PC-9 (cell line): ENCODE data around the gene CBFA2T3. TPM values are rescaled to one million over a fixed set of nuclear protein-coding genes. Genes with fewer than 3 reads are reported as not detected.

Experiments used
- BruUV-seq: library from RNA; stranded (reverse); fragments of 400-500 nt; replicated peaks from 2 replicates; lab custom pipeline; 2021; lab: Mats Ljungman, UMichigan
- CTCF ChIA-PET: fragments of 300-600 bp; sonication (Branson Sonifier 250); formaldehyde crosslinking; loops from one replicate; lab custom pipeline; 2022; ENCODE audit warnings: antibody characterized with exemption; lab: Charles Lee
- POLR2A ChIA-PET: fragments of 300-600 bp; sonication (Branson Sonifier 250); formaldehyde crosslinking; loops from one replicate; lab custom pipeline; 2022; ENCODE audit warnings: antibody characterized with exemption; ENCODE audit not compliant: unreplicated experiment; lab: Charles Lee
- DNase-seq, 2 experiments: peaks; one replicate each; pipeline versions ENCODE4 v3.0.0 to v3.0.0-alpha.2; 2015 to 2022; ENCODE audit warnings: mixed read lengths in 1 of 2
- H2AFZ ChIP-seq: fragments of 200-600 bp; sonication (generic); 2 replicates; pipeline ENCODE4 v1.8.1; 2017; ENCODE audit warnings: antibody characterized with exemption
- H3F3A ChIP-seq: fragments of 200-600 bp; sonication (generic); 2 replicates; pipeline ENCODE4 v1.8.1; 2017; ENCODE audit warnings: antibody characterized with exemption, mild to moderate bottlenecking, low read depth; ENCODE audit not compliant: insufficient read depth
- H3K27ac ChIP-seq: fragments of 200-600 bp; sonication (generic); 2 replicates; pipeline ENCODE4 v1.6.1; 2016; ENCODE audit warnings: mixed run types
- H3K27me3 ChIP-seq: fragments of 200-600 bp; sonication (generic); 2 replicates; pipeline ENCODE4 v1.6.1; 2016; ENCODE audit warnings: low read depth, mixed run types; ENCODE audit not compliant: insufficient read depth
- H3K36me3 ChIP-seq: fragments of 200-600 bp; sonication (generic); 2 replicates; pipeline ENCODE4 v1.6.1; 2016; ENCODE audit warnings: low read depth, mixed run types
- H3K4me1 ChIP-seq: fragments of 200-600 bp; sonication (generic); replicated peaks from 2 replicates; pipeline ENCODE4 v1.6.1; 2016; ENCODE audit warnings: mixed run types; ENCODE audit not compliant: insufficient read depth
- H3K4me2 ChIP-seq: fragments of 200-600 bp; sonication (generic); 2 replicates; pipeline ENCODE4 v1.6.1; 2017; ENCODE audit warnings: mixed run types
- H3K4me3 ChIP-seq: fragments of 200-600 bp; sonication (generic); 2 replicates; pipeline ENCODE4 v1.6.1; 2016; ENCODE audit warnings: mixed run types
- H3K79me2 ChIP-seq: fragments of 200-600 bp; sonication (generic); 2 replicates; pipeline ENCODE4 v1.6.1; 2017; ENCODE audit warnings: low read depth, mixed run types
- H3K9me2 ChIP-seq: fragments of 200-600 bp; sonication (generic); 2 replicates; pipeline ENCODE4 v1.8.1; 2017; ENCODE audit warnings: mild to moderate bottlenecking; ENCODE audit not compliant: insufficient read depth
- H3K9me3 ChIP-seq: fragments of 200-600 bp; sonication (generic); 2 replicates; pipeline ENCODE4 v1.8.1; 2016; ENCODE audit warnings: low read depth; ENCODE audit not compliant: insufficient read depth
- H4K20me1 ChIP-seq: fragments of 200-600 bp; sonication (generic); 2 replicates; pipeline ENCODE4 v1.8.1; 2017; ENCODE audit not compliant: insufficient read depth
- CTCF ChIP-seq: fragments of 200-600 bp; sonication (generic); conservative IDR thresholded peaks from 2 replicates; pipeline ENCODE4 v1.6.1; 2017; ENCODE audit warnings: mixed run types, antibody characterized with exemption, mild to moderate bottlenecking, moderate library complexity
- EZH2 ChIP-seq: fragments of 200-600 bp; sonication (generic); IDR thresholded peaks from 2 replicates; pipeline ENCODE4 v1.8.0; 2017; ENCODE audit warnings: antibody characterized with exemption, low read depth
- intact Hi-C: fragments of 100-400 bp; cut with micrococcal nuclease; formaldehyde crosslinking; loops from one replicate; pipeline ENCODE4 v1.10.0; 2022; ENCODE audit not compliant: unreplicated experiment
- total RNA-seq: library from RNA; stranded (reverse); gene quantifications from 2 replicates; pipeline ENCODE4 v1.2.3, GENCODE V29; 2021

Gene CBFA2T3
- total RNA-seq, 1 experiment from 2014 or later, result 1.0 TPM

DNA sequence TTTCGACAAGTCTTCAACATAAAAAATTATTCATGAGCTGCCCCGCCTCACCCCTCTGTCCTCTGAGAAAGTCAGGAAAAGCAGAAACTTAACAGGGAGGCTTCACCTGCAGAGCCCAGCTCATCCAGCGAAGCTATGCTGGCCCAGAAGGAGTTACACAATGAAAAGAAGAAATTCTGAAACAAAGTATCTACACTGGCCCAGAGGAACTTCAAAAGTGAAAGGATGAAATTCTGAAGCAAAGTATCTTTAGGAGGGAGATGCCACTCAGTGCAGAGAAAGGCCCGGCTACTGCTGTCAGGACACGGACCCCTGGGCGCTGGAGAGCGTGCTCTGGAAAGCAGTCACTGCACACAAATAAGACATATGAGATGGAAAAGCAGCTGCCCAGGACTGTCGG, 121.8 kb downstream of the CBFA2T3 start:
- no peaks in the 10 kb centered on the region for H3K9me3 ChIP-seq
- 0 out of 2 replicates have a peak, but pooled peaks cover 7% of the 10 kb centered on the region for H3K79me2 ChIP-seq
- no peaks in the 10 kb centered on the region for H3K36me3 ChIP-seq
- H3F3A ChIP-seq, result no peaks in the 10 kb centered on the region
- TF ChIP-seq CTCF (no peak), EZH2 (no peak)
- BruUV-seq, result no TSS peak
- ChIA-PET CTCF (interaction anchor here (0.6 kb wide), 1 partner anchor 118 kb away, joined by 3 read pairs; no protein-coding TSS in a partner anchor), POLR2A (no interaction called here)
- intact Hi-C loops, result loop anchor here (10.0 kb wide), 1 partner anchor 70 kb away; no protein-coding TSS in a partner anchor
- H2AFZ ChIP-seq, result no peak overlapping the region
- H3K4me1 ChIP-seq, result peaks cover 5% of the 10 kb centered on the region
- no peaks in the 10 kb centered on the region for H3K9me2 ChIP-seq
- H3K27ac ChIP-seq, result no peak overlapping the region
- no peaks in the 10 kb centered on the region for H3K27me3 ChIP-seq
- no peaks in the 10 kb centered on the region for H4K20me1 ChIP-seq
- DNase-seq, result no peak
- H3K4me2 ChIP-seq, result no peak overlapping the region
- no peak overlapping the region for H3K4me3 ChIP-seq

DNA sequence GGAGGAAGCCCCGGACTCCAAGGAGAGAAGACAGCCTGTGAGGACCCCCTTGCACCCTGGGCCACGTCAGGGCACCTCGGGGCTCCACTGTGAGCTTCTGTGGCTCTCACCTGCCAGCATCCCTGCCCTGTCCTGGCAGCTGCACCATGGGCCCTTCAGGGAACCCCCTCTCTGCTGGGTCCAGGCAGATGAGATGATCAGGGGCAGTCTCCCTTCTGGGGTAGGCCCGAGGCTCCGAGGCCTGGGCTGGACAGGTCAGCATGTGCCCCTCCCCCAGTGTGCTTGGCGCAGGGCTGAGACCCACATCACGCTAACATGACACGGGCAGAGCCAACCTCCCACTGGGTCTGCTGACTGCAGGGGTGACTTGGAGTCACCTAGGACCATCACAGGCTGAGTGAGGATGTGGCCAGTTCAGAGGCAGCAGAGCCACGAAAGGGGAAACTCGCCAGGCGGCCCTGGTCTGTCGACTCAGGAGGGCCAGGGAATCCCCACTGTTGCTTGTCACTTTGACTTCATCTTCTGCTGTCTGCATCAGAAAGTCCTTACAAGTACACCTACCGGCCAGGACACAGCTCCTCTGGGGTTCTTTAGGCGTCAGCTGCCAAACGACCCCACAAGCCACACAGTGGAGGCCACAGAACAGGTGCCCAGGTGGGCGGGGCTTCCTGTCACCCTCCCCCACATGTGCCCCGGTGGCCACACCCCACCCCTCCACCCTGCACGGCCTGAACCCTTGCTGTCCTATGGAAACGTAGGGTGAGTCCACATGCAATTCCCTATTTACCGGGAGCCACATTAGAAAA, 122.5 kb downstream of the CBFA2T3 start:
- H3K36me3 ChIP-seq, result no peaks in the 10 kb centered on the region
- H3F3A ChIP-seq, result no peaks in the 10 kb centered on the region
- ChIA-PET CTCF (no interaction called here), POLR2A (no interaction called here)
- no peak for TF ChIP-seq CTCF
- TF ChIP-seq EZH2, result no peak
- no TSS peak for BruUV-seq
- H3K27ac ChIP-seq, result no peak overlapping the region
- no peak overlapping the region for H2AFZ ChIP-seq
- intact Hi-C loops, result loop anchor here (10.0 kb wide), 1 partner anchor 70 kb away; no protein-coding TSS in a partner anchor
- H3K9me3 ChIP-seq, result no peaks in the 10 kb centered on the region
- no peaks in the 10 kb centered on the region for H3K27me3 ChIP-seq
- H4K20me1 ChIP-seq, result no peaks in the 10 kb centered on the region
- peaks cover 5% of the 10 kb centered on the region for H3K4me1 ChIP-seq
- H3K4me2 ChIP-seq, result no peak overlapping the region
- no peak overlapping the region for H3K4me3 ChIP-seq
- no peak for DNase-seq
- H3K79me2 ChIP-seq, result 0 out of 2 replicates have a peak, but pooled peaks cover 7% of the 10 kb centered on the region
- no peaks in the 10 kb centered on the region for H3K9me2 ChIP-seq

DNA sequence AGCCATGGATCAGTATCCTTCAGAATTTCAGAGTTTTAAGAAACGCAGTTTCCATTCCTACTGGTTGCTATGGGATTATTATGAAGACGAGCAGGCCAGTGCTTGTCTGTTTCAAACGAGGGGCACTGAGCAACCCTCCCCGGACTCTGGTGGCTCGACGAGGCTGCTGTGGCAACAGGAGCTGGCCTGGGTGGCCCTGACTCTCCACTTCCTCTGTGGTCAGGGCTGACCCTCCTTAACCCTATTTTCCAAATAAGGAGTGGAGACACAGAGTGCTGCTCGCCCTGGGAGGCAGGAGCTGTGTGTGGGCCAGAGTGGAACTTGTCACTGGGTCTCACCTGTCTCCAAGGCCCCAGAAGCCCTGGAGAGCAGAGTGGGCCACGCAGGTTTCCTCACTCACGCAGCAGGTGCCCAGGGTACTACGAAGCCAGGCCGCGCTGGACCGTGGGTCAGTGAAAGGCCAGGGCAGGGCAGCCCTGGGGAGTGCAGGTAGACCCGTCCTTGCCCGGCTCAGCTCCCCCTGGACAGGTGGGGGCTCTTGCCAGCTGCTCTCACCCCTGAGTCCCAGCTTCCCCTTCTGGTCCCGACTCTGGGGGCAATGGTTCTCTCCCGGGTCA, 123.6 kb downstream of the CBFA2T3 start:
- ChIA-PET POLR2A (no interaction called here), CTCF (interaction anchor here (0.9 kb wide), 1 partner anchor 219 kb away, joined by 6 read pairs; no protein-coding TSS in a partner anchor)
- intact Hi-C loops, result loop anchor here (10.0 kb wide), 1 partner anchor 71 kb away; no protein-coding TSS in a partner anchor
- Histone ChIP-seq H2AFZ (no peak overlapping the region), H3F3A (no peaks in the 10 kb centered on the region), H3K9me3 (no peaks in the 10 kb centered on the region), H3K36me3 (no peaks in the 10 kb centered on the region), H4K20me1 (no peaks in the 10 kb centered on the region), H3K9me2 (no peaks in the 10 kb centered on the region), H3K27me3 (no peaks in the 10 kb centered on the region), H3K79me2 (0 out of 2 replicates have a peak, but pooled peaks cover 7% of the 10 kb centered on the region), H3K4me1 (peaks cover 5% of the 10 kb centered on the region), H3K4me3 (no peak overlapping the region), H3K4me2 (no peak overlapping the region), H3K27ac (no peak overlapping the region)
- BruUV-seq, result no TSS peak
- DNase-seq, result no peak
- TF ChIP-seq EZH2 (no peak), CTCF (no peak)
